IMR-90 (cell line): ENCODE measurements around the gene SRPK2. TPM values are rescaled to one million over a fixed set of nuclear protein-coding genes. Genes with fewer than 3 reads are reported as not detected.

ENCODE experiments used
- ATAC-seq: fragments of 200-7000 bp; cut with Tn5 transposase; 2 replicates; pipeline ENCODE4 v1.9.1; 2020; ENCODE audit warnings: low read depth, mild to moderate bottlenecking, moderate library complexity
- BruUV-seq: library from RNA; stranded (reverse); fragments of 400-500 nt; replicated peaks from 2 replicates; lab custom pipeline; 2021; lab: Mats Ljungman, UMichigan
- CTCF ChIA-PET: fragments of 300-600 bp; formaldehyde crosslinking; extraction: SDS; loops from one replicate; lab custom pipeline; 2021; ENCODE audit warnings: antibody characterized with exemption; lab: Yijun Ruan, JAX
- POLR2A ChIA-PET: fragments of 300-600 bp; sonication (Branson Sonifier 250); formaldehyde crosslinking; loops from one replicate; lab custom pipeline; 2022; ENCODE audit warnings: antibody characterized with exemption; ENCODE audit not compliant: unreplicated experiment; lab: Charles Lee
- DNase-seq: peaks from one replicate; pipeline ENCODE4 v3.0.0; 2013
- H2AFZ ChIP-seq: replicated peaks from 2 replicates; pipeline ENCODE3; 2013; ENCODE audit warnings: low read length, mild to moderate bottlenecking; ENCODE audit not compliant: poor library complexity
- H2AK5ac ChIP-seq: 2 replicates; pipeline ENCODE4 v1.6.1; 2013; ENCODE audit warnings: low read depth, low read length, inconsistent platforms
- H2AK9ac ChIP-seq: replicated peaks from 2 replicates; pipeline ENCODE3; 2013; ENCODE audit warnings: mild to moderate bottlenecking, low read depth, low read length, moderate library complexity; ENCODE audit not compliant: poor library complexity
- H2BK120ac ChIP-seq: 2 replicates; pipeline ENCODE4 v1.6.1; 2013; ENCODE audit warnings: low read depth, low read length, inconsistent platforms
- H2BK15ac ChIP-seq: 3 replicates; pipeline ENCODE4 v1.6.1; 2013; ENCODE audit warnings: low read depth, low read length, inconsistent platforms
- H2BK20ac ChIP-seq: 2 replicates; pipeline ENCODE4 v1.6.1; 2013; ENCODE audit warnings: low read depth, mild to moderate bottlenecking, inconsistent platforms, low read length, moderate library complexity
- H2BK5ac ChIP-seq: 2 replicates; pipeline ENCODE4 v1.6.1; 2013; ENCODE audit warnings: mild to moderate bottlenecking, low read depth, low read length, inconsistent platforms; ENCODE audit not compliant: poor library complexity, severe bottlenecking
- H3K14ac ChIP-seq: replicated peaks from 2 replicates; pipeline ENCODE4 v1.6.1; 2013; ENCODE audit warnings: low read depth, low read length, inconsistent platforms
- H3K18ac ChIP-seq: 2 replicates; pipeline ENCODE4 v1.6.1; 2013; ENCODE audit warnings: low read depth, low read length, control low read depth
- H3K23ac ChIP-seq: 2 replicates; pipeline ENCODE4 v1.6.1; 2013; ENCODE audit warnings: low read depth, low read length, inconsistent platforms
- H3K27ac ChIP-seq: 2 replicates; pipeline ENCODE4 v1.5.1; 2013; ENCODE audit warnings: mild to moderate bottlenecking, control low read depth, low read length; ENCODE audit not compliant: insufficient read depth
- H3K27me3 ChIP-seq: 2 replicates; pipeline ENCODE4 v1.6.1; 2013; ENCODE audit warnings: low read length; ENCODE audit not compliant: control insufficient read depth, insufficient read depth
- H3K36me3 ChIP-seq: 2 replicates; pipeline ENCODE4 v1.6.1; 2013; ENCODE audit warnings: low read length, mixed read lengths; ENCODE audit not compliant: control insufficient read depth, insufficient read depth
- H3K4ac ChIP-seq: 2 replicates; pipeline ENCODE4 v1.6.1; 2013; ENCODE audit warnings: low read depth, low read length, inconsistent platforms
- H3K4me1 ChIP-seq: 2 replicates; pipeline ENCODE4 v1.6.1; 2013; ENCODE audit warnings: low read length, mixed read lengths; ENCODE audit not compliant: control insufficient read depth, insufficient read depth
- H3K4me2 ChIP-seq: 2 replicates; pipeline ENCODE4 v1.6.1; 2013; ENCODE audit warnings: low read depth, mild to moderate bottlenecking, control low read depth, low read length, moderate library complexity
- H3K4me3 ChIP-seq: 2 replicates; pipeline ENCODE4 v1.5.1; 2013; ENCODE audit warnings: low read depth, mild to moderate bottlenecking, control low read depth, low read length, moderate library complexity; ENCODE audit not compliant: insufficient read depth
- H3K56ac ChIP-seq: 2 replicates; pipeline ENCODE4 v1.6.1; 2013; ENCODE audit warnings: low read length, inconsistent platforms; ENCODE audit not compliant: insufficient read depth; ENCODE audit errors: extremely low read depth
- H3K79me1 ChIP-seq, 2 experiments: 2 replicates each; pipeline ENCODE4 v1.6.1; 2013; ENCODE audit warnings: low read length in 2 of 2, inconsistent platforms in 1 of 2, low read depth in 1 of 2
- H3K9ac ChIP-seq: 2 replicates; pipeline ENCODE4 v1.6.1; 2013; ENCODE audit warnings: low read depth, low read length, control low read depth
- H3K9me1 ChIP-seq: 2 replicates; pipeline ENCODE4 v1.6.1; 2013; ENCODE audit warnings: low read length, inconsistent platforms; ENCODE audit not compliant: insufficient read depth
- H3K9me3 ChIP-seq: 2 replicates; pipeline ENCODE4 v1.6.1; 2013; ENCODE audit warnings: low read length; ENCODE audit not compliant: control insufficient read depth, insufficient read depth
- H4K20me1 ChIP-seq: 2 replicates; pipeline ENCODE4 v1.6.1; 2013; ENCODE audit warnings: low read length, inconsistent platforms; ENCODE audit not compliant: insufficient read depth
- H4K5ac ChIP-seq: 2 replicates; pipeline ENCODE4 v1.6.1; 2013; ENCODE audit warnings: mild to moderate bottlenecking, low read depth, low read length, control low read depth
- H4K8ac ChIP-seq, 2 experiments: 2 replicates each; pipeline ENCODE4 v1.6.1; 2013; ENCODE audit warnings: low read depth in 2 of 2, low read length in 2 of 2, control low read depth in 1 of 2, inconsistent platforms in 1 of 2
- H4K91ac ChIP-seq: 2 replicates; pipeline ENCODE4 v1.6.1; 2013; ENCODE audit warnings: low read depth, low read length, inconsistent platforms; ENCODE audit not compliant: insufficient read depth
- BHLHE40 ChIP-seq: fragments of 150-350 bp; IDR thresholded peaks from 2 replicates; pipeline ENCODE4 v1.6.1; 2016; ENCODE audit warnings: mild to moderate bottlenecking, low read depth, low read length
- CEBPB ChIP-seq: IDR thresholded peaks from 2 replicates; pipeline ENCODE4 v1.6.1; 2012; ENCODE audit warnings: low read depth, low read length, improper control_type of control experiment
- CHD1 ChIP-seq: IDR thresholded peaks from 2 replicates; pipeline ENCODE4 v1.6.1; 2012; ENCODE audit warnings: low read depth, low read length, improper control_type of control experiment
- CTCF ChIP-seq: conservative IDR thresholded peaks from 2 replicates; pipeline ENCODE4 v1.5.1; 2012; ENCODE audit warnings: mild to moderate bottlenecking, low read depth, low read length, improper control_type of control experiment
- ELK1 ChIP-seq: fragments of 150-350 bp; IDR thresholded peaks from 2 replicates; pipeline ENCODE4 v1.6.1; 2016; ENCODE audit warnings: low read depth, mild to moderate bottlenecking, low read length, moderate library complexity, borderline replicate concordance
- FOS ChIP-seq: fragments of 150-350 bp; IDR thresholded peaks from 2 replicates; pipeline ENCODE4 v1.6.1; 2016; ENCODE audit warnings: low read depth, low read length
- MAFK ChIP-seq: IDR thresholded peaks from 2 replicates; pipeline ENCODE4 v1.6.1; 2012; ENCODE audit warnings: low read depth, low read length, improper control_type of control experiment
- MAZ ChIP-seq: IDR thresholded peaks from 2 replicates; pipeline ENCODE4 v1.6.1; 2012; ENCODE audit warnings: low read depth, mild to moderate bottlenecking, low read length, improper control_type of control experiment, moderate library complexity, borderline replicate concordance
- MXI1 ChIP-seq: IDR thresholded peaks from 2 replicates; pipeline ENCODE4 v1.6.1; 2012; ENCODE audit warnings: low read depth, mild to moderate bottlenecking, low read length, moderate library complexity, borderline replicate concordance
- NFE2L2 ChIP-seq: fragments of 150-350 bp; IDR thresholded peaks from 2 replicates; pipeline ENCODE4 v1.6.1; 2016; ENCODE audit warnings: low read depth, mild to moderate bottlenecking, low read length
- POLR2A ChIP-seq: IDR thresholded peaks from 2 replicates; pipeline ENCODE4 v1.6.1; 2012; ENCODE audit warnings: mild to moderate bottlenecking, low read depth, low read length
- RAD21 ChIP-seq: IDR thresholded peaks from 2 replicates; pipeline ENCODE4 v1.6.1; 2012; ENCODE audit warnings: low read length, improper control_type of control experiment
- RCOR1 ChIP-seq: IDR thresholded peaks from 2 replicates; pipeline ENCODE4 v1.6.1; 2012; ENCODE audit warnings: mild to moderate bottlenecking, low read length, improper control_type of control experiment; ENCODE audit not compliant: insufficient replicate concordance
- RFX5 ChIP-seq: IDR thresholded peaks from 2 replicates; pipeline ENCODE4 v1.8.0; 2012; ENCODE audit warnings: low read depth, mild to moderate bottlenecking, low read length, moderate library complexity
- SMC3 ChIP-seq: fragments of 150-350 bp; IDR thresholded peaks from 2 replicates; pipeline ENCODE4 v1.6.1; 2016; ENCODE audit warnings: low read depth, mild to moderate bottlenecking, antibody characterized with exemption, low read length, moderate library complexity
- USF2 ChIP-seq: fragments of 150-350 bp; IDR thresholded peaks from 2 replicates; pipeline ENCODE4 v1.6.1; 2017; ENCODE audit warnings: mild to moderate bottlenecking, antibody characterized with exemption, low read length, low read depth
- WGBS, 2 experiments: methylation state at CpG; one replicate each; pipeline versions ENCODE4 v1.1.5 to v1.1.7; 2013; ENCODE audit warnings: missing lambda C conversion rate in 2 of 2; ENCODE audit not compliant: insufficient read length in 1 of 2; ENCODE audit errors: extremely low coverage in 2 of 2; 5-methylcytosine and 5-hydroxymethylcytosine counted together
- dilution Hi-C: fragments of 300-500 bp; cut with HindIII; formaldehyde crosslinking; loops from one replicate; pipeline ENCODE4 v1.14.3; 2018; ENCODE audit warnings: low sequenced_read_pairs; ENCODE audit not compliant: unreplicated experiment
- in situ Hi-C: fragments of 300-500 bp; cut with MboI; formaldehyde crosslinking; loops from 3 replicates; pipeline ENCODE4 v1.14.3; 2019; ENCODE audit warnings: low sequenced_read_pairs, inconsistent platforms, mixed read lengths
- intact Hi-C: fragments of 100-400 bp; cut with micrococcal nuclease; formaldehyde crosslinking; loops from 2 replicates; pipeline ENCODE4 v1.10.0; 2022
- polyA plus RNA-seq, 3 experiments: library from polyadenylated mRNA; depleted of rRNA; stranded (reverse); fragments of >200 nt; gene quantifications; 2 replicates each; pipeline ENCODE4 v1.2.3, GENCODE V29; 2012; ENCODE audit warnings: low replicate concordance in 1 of 3
- total RNA-seq: library from RNA; depleted of rRNA; stranded (reverse); fragments of >200 nt; gene quantifications from 2 replicates; pipeline ENCODE4 v1.2.3, GENCODE V29; 2012

The SRPK2 gene
- total and polyA plus RNA-seq, 2 of the 4 experiments (the other 2 are of a cell fraction): 13.2 to 33.0 TPM

- intact Hi-C loops (loop anchor here (10.0 kb wide), 1 partner anchor 82 kb away; no protein-coding TSS in a partner anchor), dilution Hi-C loops (no loop called here), in situ Hi-C loops (no loop called here)
- TF ChIP-seq CHD1: no peak
- TF ChIP-seq MAZ: no peak
- no peak for TF ChIP-seq SMC3
- TF ChIP-seq CEBPB: no peak
- TF ChIP-seq MXI1: no peak
- TF ChIP-seq RFX5: no peak
- TF ChIP-seq USF2: no peak
- TF ChIP-seq BHLHE40: no peak
- no peak for TF ChIP-seq CTCF
- TF ChIP-seq NFE2L2: no peak
- no peak for TF ChIP-seq RCOR1
- no peak for TF ChIP-seq MAFK
- TF ChIP-seq POLR2A: no peak
- TF ChIP-seq FOS: no peak
- no peak for TF ChIP-seq ELK1
- no peak for TF ChIP-seq RAD21
- no peak overlapping the region for H4K8ac ChIP-seq
- H2BK120ac ChIP-seq: no peak overlapping the region
- no peak overlapping the region for H2AFZ ChIP-seq
- no peak for DNase-seq
- no peak overlapping the region for H3K18ac ChIP-seq
- no peak overlapping the region for H2BK20ac ChIP-seq
- H3K27ac ChIP-seq: no peak overlapping the region
- no peak overlapping the region for H2AK5ac ChIP-seq
- no peaks in the 10 kb centered on the region for H3K36me3 ChIP-seq
- H2BK15ac ChIP-seq: no peak overlapping the region
- no peaks in the 10 kb centered on the region for H3K9me3 ChIP-seq
- no peak overlapping the region for H2BK5ac ChIP-seq
- ATAC-seq: no peak
- BruUV-seq: no TSS peak
- H3K9me1 ChIP-seq: peaks cover 7% of the 10 kb centered on the region; the same call in 1 of the 2 replicates
- no peak overlapping the region for H2AK9ac ChIP-seq
- H4K5ac ChIP-seq: no peak overlapping the region
- H3K14ac ChIP-seq: no peak overlapping the region
- no peak overlapping the region for H3K9ac ChIP-seq
- H3K23ac ChIP-seq: no peak overlapping the region
- no peak overlapping the region for H4K91ac ChIP-seq
- no peak overlapping the region for H3K4me2 ChIP-seq
- peaks cover 11% of the 10 kb centered on the region for H3K4me1 ChIP-seq
- no peak overlapping the region for H3K4me3 ChIP-seq
- no peaks in the 10 kb centered on the region for H3K27me3 ChIP-seq
- H3K4ac ChIP-seq: no peak overlapping the region
- no CpG with 5 or more reads among the region's 3 CpGs for WGBS, 2 experiments
- POLR2A ChIA-PET: no interaction called here
- CTCF ChIA-PET: interaction anchor here (0.7 kb wide), 1 partner anchor 11 kb away, joined by 5 read pairs; no protein-coding TSS in a partner anchor
- peaks cover 48% of the 10 kb centered on the region for H4K20me1 ChIP-seq
- peaks cover 29 to 58% of the 10 kb centered on the region in 2 experiments for H3K79me1 ChIP-seq
- H3K56ac ChIP-seq: no peak overlapping the region
Measured at GRCh38 chr7:105307163-105307672, 81.5 kb downstream of the SRPK2 start.
